SK-N-SH (cell line): ENCODE measurements around the gene LSM2. TPM values are rescaled to one million over a fixed set of nuclear protein-coding genes. Genes with fewer than 3 reads are reported as not detected.
A peak's percentile ranks its signal among the peaks of the same experiment; 100 is the strongest.

Experiments
- CTCF ChIA-PET: fragments of 300-600, 350-600 bp; formaldehyde crosslinking; extraction: SDS; loops from one replicate; lab custom pipeline; 2021; lab: Yijun Ruan, JAX
- POLR2A ChIA-PET: fragments of 350-600 bp; sonication (Branson Sonifier 250); formaldehyde crosslinking; extraction: SDS; loops from one replicate; lab custom pipeline; 2020; ENCODE audit warnings: antibody characterized with exemption, inconsistent platforms; lab: Yijun Ruan, JAX
- DNase-seq: peaks from one replicate; pipeline ENCODE4 v3.0.0; 2012
- H2AFZ ChIP-seq: fragments of 200-600 bp; sonication (generic); 2 replicates; pipeline ENCODE4 v1.8.1; 2016; ENCODE audit warnings: antibody characterized with exemption, mild to moderate bottlenecking, low read depth
- H3F3A ChIP-seq: fragments of 200-600 bp; sonication (generic); replicated peaks from 2 replicates; pipeline ENCODE3; 2016; ENCODE audit warnings: antibody characterized with exemption, mild to moderate bottlenecking; ENCODE audit not compliant: insufficient read depth
- H3K27ac ChIP-seq, 2 experiments: fragments of 200-500 bp in 1 of 2; fragments of 200-600 bp in 1 of 2; sonication (Bioruptor generic) in 1 of 2; sonication (generic), shearing (Covaris generic) in 1 of 2; 2 replicates each; pipeline versions ENCODE4 v1.5.1 to v1.6.1; 2014 to 2016; ENCODE audit warnings: low read depth in 2 of 2, inconsistent platforms in 1 of 2, low read length in 1 of 2, mild to moderate bottlenecking in 1 of 2, mixed read lengths in 1 of 2
- H3K27me3 ChIP-seq: fragments of 200-600 bp; sonication (generic), shearing (Covaris generic); 2 replicates; pipeline ENCODE4 v1.6.1; 2016; ENCODE audit warnings: mixed run types; ENCODE audit not compliant: insufficient read depth
- H3K36me3 ChIP-seq, 2 experiments: fragments of 200-500 bp in 1 of 2; fragments of 200-600 bp in 1 of 2; sonication (Bioruptor generic) in 1 of 2; sonication (generic) in 1 of 2; replicated peaks in 1 of 2; 2 replicates each; pipeline versions ENCODE3 to v1.5.1; 2014 to 2016; ENCODE audit warnings: low read length in 1 of 2, mild to moderate bottlenecking in 1 of 2; ENCODE audit not compliant: insufficient read depth in 2 of 2, control insufficient read depth in 1 of 2
- H3K4me1 ChIP-seq, 2 experiments: fragments of 200-500 bp in 1 of 2; fragments of 200-600 bp in 1 of 2; sonication (Bioruptor generic) in 1 of 2; sonication (generic), shearing (Covaris generic) in 1 of 2; 2 replicates each; pipeline versions ENCODE4 v1.5.1 to v1.6.1; 2014 to 2016; ENCODE audit warnings: low read depth in 1 of 2, low read length in 1 of 2, mixed run types in 1 of 2; ENCODE audit not compliant: insufficient read depth in 2 of 2, control insufficient read depth in 1 of 2
- H3K4me2 ChIP-seq: fragments of 200-600 bp; sonication (generic), shearing (Covaris generic); 2 replicates; pipeline ENCODE4 v1.6.1; 2017; ENCODE audit warnings: mixed run types
- H3K4me3 ChIP-seq, 2 experiments: fragments of 200-500 bp in 1 of 2; fragments of 200-600 bp in 1 of 2; sonication (Bioruptor generic) in 1 of 2; sonication (generic), shearing (Covaris generic) in 1 of 2; 2 replicates each; pipeline versions ENCODE4 v1.5.1 to v1.8.1; 2014 to 2016; ENCODE audit warnings: low read depth in 2 of 2, inconsistent platforms in 1 of 2, low read length in 1 of 2, mild to moderate bottlenecking in 1 of 2, mixed read lengths in 1 of 2, moderate library complexity in 1 of 2
- H3K79me2 ChIP-seq: fragments of 200-600 bp; sonication (generic); 2 replicates; pipeline ENCODE4 v1.8.1; 2017; ENCODE audit warnings: mild to moderate bottlenecking; ENCODE audit not compliant: insufficient read depth
- H3K9ac ChIP-seq: fragments of 200-600 bp; sonication (generic); 2 replicates; pipeline ENCODE4 v1.6.1; 2017; ENCODE audit warnings: mixed run types
- H3K9me2 ChIP-seq: fragments of 200-600 bp; sonication (generic); 2 replicates; pipeline ENCODE4 v1.6.1; 2017; ENCODE audit warnings: mixed run types
- H3K9me3 ChIP-seq: fragments of 200-600 bp; sonication (generic); 2 replicates; pipeline ENCODE4 v1.6.1; 2017; ENCODE audit warnings: mixed run types, mild to moderate bottlenecking, moderate library complexity
- H4K20me1 ChIP-seq: fragments of 200-600 bp; sonication (generic); 2 replicates; pipeline ENCODE4 v1.6.1; 2017; ENCODE audit warnings: mild to moderate bottlenecking, mixed run types; ENCODE audit not compliant: insufficient read depth
- CHD2 ChIP-seq: fragments of 150-350 bp; IDR thresholded peaks from 2 replicates; pipeline ENCODE4 v1.6.1; 2018; ENCODE audit warnings: low read length; ENCODE audit not compliant: partially characterized antibody
- EZH2phosphoT487 ChIP-seq: fragments of 200-600 bp; sonication (generic); IDR thresholded peaks from 2 replicates; pipeline ENCODE4 v1.6.1; 2017; ENCODE audit warnings: low read depth, mixed run types, mild to moderate bottlenecking, antibody characterized with exemption, moderate library complexity, borderline replicate concordance
- FOXJ3 ChIP-seq: sonication (generic); formaldehyde crosslinking; IDR thresholded peaks from 2 replicates; pipeline ENCODE4 v1.5.1; 2020; ENCODE audit warnings: mild to moderate bottlenecking, missing genetic modification reagents
- GABPA ChIP-seq: IDR thresholded peaks from 2 replicates; pipeline ENCODE4 v1.4.0; 2012; ENCODE audit warnings: low read depth, mild to moderate bottlenecking
- GATA2 ChIP-seq: sonication (generic); formaldehyde crosslinking; IDR thresholded peaks from 2 replicates; pipeline ENCODE4 v1.5.0; 2020; ENCODE audit warnings: mild to moderate bottlenecking, missing genetic modification reagents
- MEF2A ChIP-seq: IDR thresholded peaks from 2 replicates; pipeline ENCODE4 v1.4.0; 2012; ENCODE audit warnings: low read depth, borderline replicate concordance
- NFIC ChIP-seq: IDR thresholded peaks from 2 replicates; pipeline ENCODE4 v1.4.0; 2012; ENCODE audit warnings: borderline replicate concordance
- NRF1 ChIP-seq: IDR thresholded peaks from 2 replicates; pipeline ENCODE4 v1.6.1; 2012; ENCODE audit warnings: low read depth, mild to moderate bottlenecking, low read length
- POLR2AphosphoS5 ChIP-seq: IDR thresholded peaks from 2 replicates; pipeline ENCODE4 v1.6.1; 2012; ENCODE audit warnings: low read depth, low read length
- RAD21 ChIP-seq: IDR thresholded peaks from 2 replicates; pipeline ENCODE4 v1.6.1; 2012; ENCODE audit warnings: mild to moderate bottlenecking, low read length
- RCOR1 ChIP-seq: fragments of 150-350 bp; IDR thresholded peaks from 2 replicates; pipeline ENCODE4 v1.6.1; 2017; ENCODE audit warnings: antibody characterized with exemption, low read length
- RXRA ChIP-seq: IDR thresholded peaks from 2 replicates; pipeline ENCODE4 v1.4.0; 2012; ENCODE audit warnings: low read depth, mild to moderate bottlenecking, borderline replicate concordance
- SMC3 ChIP-seq: IDR thresholded peaks from 2 replicates; pipeline ENCODE4 v1.6.1; 2012; ENCODE audit warnings: low read depth, low read length, improper control_type of control experiment
- TCF12 ChIP-seq: IDR thresholded peaks from 2 replicates; pipeline ENCODE4 v1.4.0; 2012
- TEAD4 ChIP-seq: IDR thresholded peaks from 2 replicates; pipeline ENCODE4 v1.4.0; 2012; ENCODE audit warnings: mild to moderate bottlenecking, borderline replicate concordance; ENCODE audit not compliant: insufficient read depth
- WGBS: methylation state at CpG from one replicate; pipeline ENCODE4 v1.1.6; 2017; ENCODE audit warnings: low lambda C conversion rate; 5-methylcytosine and 5-hydroxymethylcytosine counted together
- polyA plus RNA-seq, 3 experiments: library from polyadenylated mRNA; depleted of rRNA; stranded (reverse); fragments of >200 nt; gene quantifications; 2 replicates each; pipeline ENCODE4 v1.2.3, GENCODE V29; 2012
- TF ChIP-seq, protein P1 (sequence below): IDR thresholded peaks from 2 replicates; pipeline ENCODE4 v1.4.0; 2012; ENCODE audit warnings: low read depth
- TF ChIP-seq, protein P2 (sequence below): fragments of 200-600 bp; sonication (generic); IDR thresholded peaks from 2 replicates; pipeline ENCODE4 v1.6.1; 2017; ENCODE audit warnings: antibody characterized with exemption, mild to moderate bottlenecking, moderate library complexity
- TF ChIP-seq, protein P3 (sequence below): fragments of 150-350 bp; IDR thresholded peaks from 2 replicates; pipeline ENCODE4 v1.6.1; 2017; ENCODE audit warnings: antibody characterized with exemption, low read length, low read depth, borderline replicate concordance

LSM2 gene
- polyA plus RNA-seq, 1 of the 3 experiments (the other 2 are of a cell fraction) = 79.1 TPM

DNA sequence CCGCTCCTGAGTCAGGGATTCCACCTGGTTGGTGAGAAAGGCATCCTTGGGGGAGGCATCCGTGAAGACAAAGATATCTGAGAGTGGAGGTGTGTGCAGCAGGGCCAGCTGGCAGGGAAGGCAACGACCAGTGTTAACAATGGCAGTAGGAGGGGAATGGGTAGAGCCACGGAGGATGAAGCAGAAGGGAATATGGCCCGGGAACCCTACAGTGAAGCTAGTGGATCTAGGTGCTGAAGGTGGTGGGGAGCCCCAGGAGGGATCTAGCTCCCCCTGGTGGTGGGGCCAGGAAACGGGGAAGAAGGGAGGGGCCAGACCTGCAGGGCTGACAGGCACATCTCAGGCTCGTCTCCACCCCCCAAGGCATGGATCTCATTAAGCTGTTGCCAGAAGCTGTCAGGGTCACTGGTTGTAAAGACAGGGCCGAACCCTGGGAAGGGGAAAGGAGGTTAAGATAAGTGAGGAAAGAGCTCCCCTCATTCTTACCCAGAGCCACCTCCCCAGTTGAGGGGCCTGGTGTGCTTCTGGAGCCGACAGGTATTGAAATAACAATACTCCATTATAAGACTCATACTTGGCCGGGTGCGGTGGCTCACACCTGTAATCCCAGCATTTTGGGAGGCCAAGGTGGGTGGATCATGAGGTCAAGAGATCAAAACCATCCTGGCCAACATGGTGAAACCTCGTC is 36.9 kb downstream of the LSM2 start:
- 50% methylated on average over 8 of the region's 12 CpGs for WGBS
- H3K36me3 ChIP-seq = no peaks in the 10 kb centered on the region
- H3K27ac ChIP-seq = no peak overlapping the region
- H3K4me1 ChIP-seq = peaks cover 0 to 8% of the 10 kb centered on the region in 2 experiments; a peak in 1 of 4 replicates
- H3F3A ChIP-seq = peaks cover 2% of the 10 kb centered on the region
- H3K9me2 ChIP-seq = no peaks in the 10 kb centered on the region
- H2AFZ ChIP-seq = no peak overlapping the region
- no peak overlapping the region for H3K4me2 ChIP-seq
- peak; percentile 72 for DNase-seq
- ChIA-PET CTCF (interaction anchor here (0.7 to 3.3 kb wide), 17 partner anchors 8 to 1377 kb away, joined by 3 to 16 read pairs (median 4); partner anchors contain the start of genes DDAH2, LY6G5C and MSH5), POLR2A (no interaction called here)
- no peaks in the 10 kb centered on the region for H3K9me3 ChIP-seq
- no peaks in the 10 kb centered on the region for H3K27me3 ChIP-seq
- H3K79me2 ChIP-seq = no peaks in the 10 kb centered on the region
- no peaks in the 10 kb centered on the region for H4K20me1 ChIP-seq
- TF ChIP-seq FOXJ3 (CRISPR knock-in tag) (no peak), TCF12 (no peak), TEAD4 (no peak), SMC3 (peak; percentile 36), NRF1 (no peak), EZH2phosphoT487 (no peak), RCOR1 (no peak), MEF2A (no peak), CHD2 (no peak), RAD21 (peak; percentile 20; the same call in 1 of the 2 replicates), GATA2 (no peak), GABPA (no peak), NFIC (no peak), RXRA (no peak), POLR2AphosphoS5 (no peak)
- TF ChIP-seq, protein P1, sequence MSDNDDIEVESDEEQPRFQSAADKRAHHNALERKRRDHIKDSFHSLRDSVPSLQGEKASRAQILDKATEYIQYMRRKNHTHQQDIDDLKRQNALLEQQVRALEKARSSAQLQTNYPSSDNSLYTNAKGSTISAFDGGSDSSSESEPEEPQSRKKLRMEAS = no peak
- TF ChIP-seq, protein P2, sequence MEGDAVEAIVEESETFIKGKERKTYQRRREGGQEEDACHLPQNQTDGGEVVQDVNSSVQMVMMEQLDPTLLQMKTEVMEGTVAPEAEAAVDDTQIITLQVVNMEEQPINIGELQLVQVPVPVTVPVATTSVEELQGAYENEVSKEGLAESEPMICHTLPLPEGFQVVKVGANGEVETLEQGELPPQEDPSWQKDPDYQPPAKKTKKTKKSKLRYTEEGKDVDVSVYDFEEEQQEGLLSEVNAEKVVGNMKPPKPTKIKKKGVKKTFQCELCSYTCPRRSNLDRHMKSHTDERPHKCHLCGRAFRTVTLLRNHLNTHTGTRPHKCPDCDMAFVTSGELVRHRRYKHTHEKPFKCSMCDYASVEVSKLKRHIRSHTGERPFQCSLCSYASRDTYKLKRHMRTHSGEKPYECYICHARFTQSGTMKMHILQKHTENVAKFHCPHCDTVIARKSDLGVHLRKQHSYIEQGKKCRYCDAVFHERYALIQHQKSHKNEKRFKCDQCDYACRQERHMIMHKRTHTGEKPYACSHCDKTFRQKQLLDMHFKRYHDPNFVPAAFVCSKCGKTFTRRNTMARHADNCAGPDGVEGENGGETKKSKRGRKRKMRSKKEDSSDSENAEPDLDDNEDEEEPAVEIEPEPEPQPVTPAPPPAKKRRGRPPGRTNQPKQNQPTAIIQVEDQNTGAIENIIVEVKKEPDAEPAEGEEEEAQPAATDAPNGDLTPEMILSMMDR = peak; percentile 66
- TF ChIP-seq, protein P3, sequence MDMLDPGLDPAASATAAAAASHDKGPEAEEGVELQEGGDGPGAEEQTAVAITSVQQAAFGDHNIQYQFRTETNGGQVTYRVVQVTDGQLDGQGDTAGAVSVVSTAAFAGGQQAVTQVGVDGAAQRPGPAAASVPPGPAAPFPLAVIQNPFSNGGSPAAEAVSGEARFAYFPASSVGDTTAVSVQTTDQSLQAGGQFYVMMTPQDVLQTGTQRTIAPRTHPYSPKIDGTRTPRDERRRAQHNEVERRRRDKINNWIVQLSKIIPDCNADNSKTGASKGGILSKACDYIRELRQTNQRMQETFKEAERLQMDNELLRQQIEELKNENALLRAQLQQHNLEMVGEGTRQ = no peak
- TF ChIP-seq, all 33 proteins: peak for 3
- Histone ChIP-seq H3K9ac (no peak overlapping the region), H3K4me3 (no peak overlapping the region)
